GDM1 (cell line): ENCODE measurements around the gene ZNF217.
A peak's percentile ranks its signal among the peaks of the same experiment; 100 is the strongest.
"Not testable (repeated sequence)": the region's sequence is repeated elsewhere in the genome, so short reads cannot be mapped to it uniquely, and the experiment has no call there.

Experiments used
- DNase-seq: peaks from one replicate; lab custom pipeline; 2025; lab: John Stamatoyannopoulos, UW

ZNF217 gene

DNA sequence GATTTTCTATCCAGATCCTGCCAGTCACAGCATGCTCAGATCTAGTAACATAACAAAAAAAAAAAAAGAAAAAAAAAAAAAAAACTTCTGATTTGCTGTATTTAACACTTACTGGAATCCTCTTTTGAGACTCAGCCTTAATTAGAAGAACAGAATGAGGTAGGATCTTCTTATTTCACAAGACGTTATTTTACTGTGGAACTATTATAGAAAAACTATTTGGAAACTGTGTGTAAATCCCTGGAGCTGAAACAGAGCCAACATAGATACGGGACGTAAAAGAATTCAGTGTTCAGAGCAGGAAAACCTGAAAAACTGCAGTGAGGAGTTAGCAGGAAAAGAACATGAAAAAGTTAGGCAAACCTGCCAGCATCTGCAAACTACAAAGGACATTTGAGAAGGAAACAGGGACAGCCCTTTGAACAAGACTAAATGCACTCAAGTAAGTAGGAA, 3.4 kb upstream of the ZNF217 start:
- no peak for DNase-seq

DNA sequence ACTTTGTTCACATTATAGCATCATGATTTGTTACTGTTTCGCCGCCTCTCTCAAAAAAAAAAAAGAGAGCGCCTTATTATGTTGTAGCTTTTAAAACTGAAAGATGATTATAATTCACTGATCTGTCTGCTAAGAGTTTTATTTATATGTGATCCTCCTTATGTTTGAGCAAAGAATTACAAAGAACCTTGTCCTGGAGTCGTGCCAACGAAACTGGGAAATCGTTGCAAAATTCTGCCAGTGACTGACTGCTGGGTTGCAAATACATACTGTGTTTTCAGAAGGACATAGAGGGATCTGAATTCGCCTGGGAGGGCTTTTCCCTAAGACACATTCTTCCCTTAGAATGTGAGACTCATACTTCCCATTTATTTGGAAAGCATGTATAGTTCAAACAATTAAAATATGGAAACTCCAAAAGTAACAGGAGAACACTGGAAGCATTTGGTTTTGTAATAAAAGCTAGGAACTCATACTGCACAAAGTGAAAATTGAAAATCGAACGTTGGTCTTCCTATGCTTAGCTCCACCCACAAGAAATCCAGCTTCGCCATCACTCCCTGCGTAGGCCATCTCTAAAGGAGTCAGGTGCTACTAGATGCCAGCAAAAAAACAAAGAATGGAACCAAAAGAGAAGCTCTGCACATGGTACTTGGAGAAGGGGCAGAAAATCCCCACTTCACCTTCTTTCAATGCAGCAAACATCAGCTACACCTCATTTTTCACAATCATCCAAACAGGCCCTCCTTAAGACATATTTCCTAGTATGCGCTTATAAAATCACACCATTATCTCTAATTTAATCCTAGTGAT, 2.8 kb upstream of the ZNF217 start:
- not testable (repeated sequence) for DNase-seq

DNA sequence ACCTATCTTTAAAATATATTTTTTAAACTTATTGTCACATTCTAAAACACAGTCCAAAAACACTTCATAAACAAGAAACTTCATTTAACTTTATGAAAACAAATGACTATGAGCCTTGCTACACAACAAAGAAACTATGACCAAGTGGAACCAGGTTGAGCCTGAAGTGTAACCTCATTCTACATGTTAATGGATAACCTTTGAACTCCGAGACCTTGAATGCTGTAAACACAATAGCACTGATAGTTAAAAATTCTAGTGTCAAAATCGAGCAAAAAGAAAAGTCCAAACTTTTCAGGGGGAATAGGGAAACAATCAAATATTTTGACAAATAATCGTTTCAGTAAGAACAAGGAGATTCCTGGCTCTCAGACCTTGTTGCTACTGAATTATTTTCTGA, 2.1 kb upstream of the ZNF217 start:
- DNase-seq = not testable (repeated sequence)

DNA sequence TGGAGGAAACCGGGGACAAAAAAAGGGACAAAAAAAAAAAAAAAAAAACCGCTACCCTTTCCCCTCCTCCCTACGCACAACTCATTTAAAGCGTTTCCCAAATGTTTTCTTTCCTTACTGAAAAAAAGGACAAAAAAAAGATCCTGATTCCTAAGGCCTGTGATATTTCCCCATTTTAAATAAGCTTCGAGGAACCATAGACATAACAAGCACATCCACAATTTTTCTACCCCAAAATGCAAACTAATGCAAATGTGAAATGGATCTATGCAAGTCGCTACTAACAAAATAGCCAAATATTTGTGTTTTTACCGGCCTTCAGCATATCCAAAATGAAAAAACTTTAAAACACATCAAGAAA, 1.4 kb upstream of the ZNF217 start:
- DNase-seq = no peak

DNA sequence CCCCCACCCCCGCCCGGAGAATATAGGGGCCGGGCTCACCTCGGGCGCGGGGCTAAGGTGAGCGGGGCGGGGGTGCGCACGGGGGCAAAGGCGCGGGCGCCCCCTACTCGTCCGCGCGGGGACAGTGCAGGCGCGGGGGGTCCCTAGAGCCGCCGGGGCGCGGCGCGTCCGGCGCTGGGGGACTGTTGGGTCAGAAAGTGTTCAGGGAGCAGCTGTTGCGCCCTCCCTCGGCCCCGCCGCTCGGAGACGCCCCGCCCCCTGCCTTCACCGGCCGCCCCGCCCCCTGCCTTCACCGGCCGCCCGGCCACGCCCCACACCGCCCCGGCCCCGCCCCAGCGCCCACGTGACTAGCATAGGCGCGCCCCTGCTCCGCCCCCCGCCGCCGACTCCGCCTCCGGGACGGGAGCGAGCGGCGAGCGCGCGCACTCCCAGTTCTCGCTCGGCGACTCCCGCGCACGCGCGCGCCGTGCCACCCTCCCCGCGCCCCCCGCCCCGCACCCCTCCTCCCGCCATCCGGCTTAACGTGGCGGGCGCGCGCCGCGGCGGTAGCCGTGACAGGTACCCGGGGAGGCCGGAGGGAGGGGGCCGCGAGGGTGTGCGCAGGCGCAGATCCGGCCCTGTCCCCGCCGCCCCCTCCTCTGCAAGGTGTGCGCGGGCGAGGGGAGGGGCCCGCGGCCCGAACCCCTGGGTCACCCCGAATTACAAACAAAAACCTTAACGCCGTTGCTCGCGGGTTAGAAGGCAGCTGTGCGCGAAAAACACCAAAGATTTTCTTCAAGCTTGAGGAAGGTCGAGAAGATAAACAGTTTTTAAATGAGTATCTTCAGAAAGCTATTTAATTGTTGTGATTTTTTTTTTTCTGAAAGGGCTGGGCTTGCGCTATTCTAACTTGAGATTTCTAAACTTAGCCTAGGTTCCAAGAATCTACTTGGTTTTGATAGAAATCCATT, 704 bp upstream of the ZNF217 start:
- DNase-seq = peak; percentile 98

DNA sequence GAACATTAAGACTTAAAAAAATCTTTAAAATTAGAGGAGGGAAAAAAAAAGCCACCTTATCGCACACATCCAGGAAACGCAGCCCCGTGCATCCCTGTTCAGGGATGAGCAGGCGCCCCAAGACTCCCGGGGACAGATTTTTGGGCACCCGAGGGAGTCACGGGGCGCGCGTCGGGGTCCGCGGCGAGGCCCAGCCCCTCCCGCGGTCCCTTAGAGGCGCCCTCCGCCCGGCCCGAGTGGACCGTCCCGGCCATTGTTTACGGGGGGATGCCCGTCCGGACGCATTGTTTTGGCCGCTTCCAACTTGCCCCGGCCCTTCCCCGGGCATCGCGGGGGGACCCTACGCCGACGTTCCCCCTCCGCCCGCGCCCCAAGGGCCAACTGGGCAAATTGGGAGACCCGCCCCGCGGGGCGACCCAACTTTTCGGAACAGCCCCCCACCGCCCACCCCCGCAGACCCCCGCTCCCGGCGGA, 610 bp downstream of the ZNF217 start:
- DNase-seq = no peak

DNA sequence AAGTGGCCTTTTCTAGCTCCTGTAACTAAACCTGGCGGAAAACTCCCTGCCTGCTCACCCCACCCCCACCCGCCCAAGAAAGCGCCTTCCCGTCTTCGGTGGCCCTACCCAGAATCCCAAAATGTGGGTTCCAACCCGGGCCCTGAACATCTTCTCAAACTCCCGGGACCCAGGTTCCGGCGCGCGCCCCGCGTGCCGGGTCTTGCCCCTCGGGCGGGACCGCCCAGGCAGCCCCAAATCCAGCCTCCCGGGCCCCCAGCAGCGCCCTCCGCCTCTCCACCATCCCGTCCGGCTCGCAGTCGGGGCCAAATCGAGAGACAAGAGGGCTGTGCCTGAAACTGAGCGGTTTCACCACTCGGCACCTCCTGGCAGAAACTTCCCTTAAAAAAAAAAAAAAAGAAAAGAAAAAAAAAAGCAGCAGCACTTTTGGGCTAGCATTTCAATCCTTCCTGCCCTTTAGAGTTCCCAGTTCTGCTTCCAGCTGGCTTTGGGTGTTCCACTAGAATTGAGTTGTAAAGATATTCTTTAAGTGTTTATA, 1.1 kb downstream of the ZNF217 start:
- peak; percentile 23 for DNase-seq

DNA sequence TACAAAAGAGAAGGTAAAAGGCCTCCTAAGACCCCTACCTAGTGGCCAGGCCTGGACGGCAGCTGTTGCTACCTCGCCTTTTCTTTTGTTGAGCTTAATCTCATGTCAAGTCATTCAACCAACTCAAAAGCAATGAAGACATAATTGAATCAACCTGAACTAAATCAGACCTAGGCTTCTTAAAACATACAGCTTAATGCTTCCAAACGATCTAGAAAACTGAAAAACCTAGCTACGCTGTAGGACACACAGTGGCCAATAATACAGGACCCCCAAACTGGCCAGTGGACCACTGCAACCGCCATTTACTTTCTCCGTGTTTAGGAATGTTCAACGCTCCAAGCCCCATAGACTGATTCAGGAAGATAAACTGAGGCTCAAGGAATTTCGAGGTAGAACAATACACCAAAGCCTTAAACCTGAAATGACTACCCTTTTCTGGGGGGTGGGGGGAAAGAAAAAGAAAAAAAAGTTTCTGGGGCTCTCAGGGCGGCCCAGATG, 1.6 kb downstream of the ZNF217 start:
- not testable (repeated sequence) for DNase-seq

DNA sequence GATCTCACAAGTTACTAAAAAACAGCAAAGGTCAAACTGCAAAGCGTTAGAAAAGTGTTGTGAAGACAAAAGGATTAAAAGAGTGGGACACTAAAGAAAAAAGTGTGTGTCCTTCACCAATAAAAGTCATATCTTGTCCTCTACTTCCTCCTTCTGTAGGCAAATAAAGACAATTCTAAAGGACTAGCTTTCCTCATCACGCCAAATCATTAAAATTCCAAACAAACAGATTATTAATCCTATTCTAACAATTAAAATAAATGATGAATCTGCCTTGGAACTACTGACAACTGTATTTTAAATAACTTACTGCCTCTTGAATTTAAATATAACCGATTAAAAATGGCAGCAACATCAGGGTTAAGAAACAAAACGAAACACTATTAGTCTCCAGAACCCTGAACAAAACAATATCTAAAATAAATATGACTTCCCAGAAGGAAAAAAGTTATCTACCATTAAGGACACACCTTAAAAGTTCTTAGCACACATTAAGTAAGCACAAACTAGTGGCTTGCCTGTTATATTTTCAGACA, 2.4 kb downstream of the ZNF217 start:
- not testable (repeated sequence) for DNase-seq

DNA sequence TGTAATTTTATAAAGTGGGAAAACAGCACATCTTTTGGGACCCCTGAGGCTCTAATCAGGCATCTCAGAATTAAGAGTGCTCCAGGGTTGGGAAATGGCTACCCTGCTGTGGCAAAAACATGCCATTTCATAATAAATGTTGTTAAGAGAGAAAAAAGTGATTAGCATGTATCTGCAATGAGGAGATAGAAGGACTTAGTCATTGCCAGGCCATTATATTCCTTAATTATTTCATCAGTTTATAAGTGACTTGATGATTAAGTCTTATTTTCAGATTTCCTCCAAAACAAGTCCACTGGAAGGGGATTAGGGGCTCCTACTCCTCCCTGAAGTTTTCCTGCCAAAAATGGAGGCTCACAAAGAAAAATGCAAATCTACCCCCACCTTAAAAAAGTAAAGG, 3.0 kb downstream of the ZNF217 start:
- DNase-seq = not testable (repeated sequence)

DNA sequence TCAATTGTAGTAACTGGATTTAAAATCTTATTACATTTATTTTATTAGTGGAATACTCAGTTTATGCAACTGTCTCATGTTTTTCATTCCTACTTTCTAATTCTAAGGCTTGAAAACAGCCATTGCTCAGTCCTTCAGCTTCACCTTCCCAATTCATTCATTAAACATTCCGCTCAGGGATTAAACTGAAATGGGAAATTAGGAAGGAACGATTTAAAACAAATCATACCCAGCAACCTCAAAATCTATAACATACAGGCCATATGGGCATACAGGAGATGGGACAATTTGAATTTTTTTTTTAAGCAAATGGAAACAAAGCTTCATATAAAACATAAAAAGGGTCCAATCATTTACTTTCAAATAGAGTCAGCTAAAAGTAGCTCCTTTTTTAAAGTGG, 3.5 kb downstream of the ZNF217 start:
- DNase-seq = not testable (repeated sequence)

DNA sequence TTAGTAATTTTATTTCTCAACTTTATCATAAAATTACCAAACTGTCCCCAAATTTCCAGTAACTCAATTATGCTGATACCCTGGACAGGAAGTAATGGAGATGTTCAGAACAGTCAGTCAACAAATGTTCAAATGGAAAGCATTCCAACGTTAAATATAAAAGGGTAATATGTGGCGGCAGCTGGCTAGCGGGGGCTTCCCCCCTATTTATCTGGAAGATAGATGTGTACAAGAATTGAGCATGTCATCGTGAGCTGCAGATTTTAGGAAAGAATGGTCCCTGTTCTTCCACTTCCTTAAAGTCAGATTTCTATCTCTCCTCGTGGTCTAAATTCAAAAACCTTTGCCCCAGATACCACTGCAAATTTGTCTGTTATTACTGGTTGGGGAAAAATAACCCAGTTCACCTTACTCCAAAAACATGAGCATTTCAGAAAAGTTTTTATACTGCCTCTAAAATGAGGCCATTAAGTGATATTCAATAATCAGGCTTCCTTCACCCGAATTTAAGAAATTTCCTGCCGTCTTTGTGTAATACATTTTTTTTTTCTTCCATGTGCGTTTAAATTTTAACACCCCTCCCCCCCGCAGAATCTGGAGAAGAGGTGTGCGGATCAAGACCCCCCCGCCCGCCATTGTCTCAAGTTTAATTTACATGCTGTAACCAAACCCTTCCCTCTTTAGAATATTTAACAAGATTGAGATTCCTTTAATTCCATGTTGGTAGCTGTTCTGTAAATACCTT, 4.1 kb downstream of the ZNF217 start:
- not testable (repeated sequence) for DNase-seq

DNA sequence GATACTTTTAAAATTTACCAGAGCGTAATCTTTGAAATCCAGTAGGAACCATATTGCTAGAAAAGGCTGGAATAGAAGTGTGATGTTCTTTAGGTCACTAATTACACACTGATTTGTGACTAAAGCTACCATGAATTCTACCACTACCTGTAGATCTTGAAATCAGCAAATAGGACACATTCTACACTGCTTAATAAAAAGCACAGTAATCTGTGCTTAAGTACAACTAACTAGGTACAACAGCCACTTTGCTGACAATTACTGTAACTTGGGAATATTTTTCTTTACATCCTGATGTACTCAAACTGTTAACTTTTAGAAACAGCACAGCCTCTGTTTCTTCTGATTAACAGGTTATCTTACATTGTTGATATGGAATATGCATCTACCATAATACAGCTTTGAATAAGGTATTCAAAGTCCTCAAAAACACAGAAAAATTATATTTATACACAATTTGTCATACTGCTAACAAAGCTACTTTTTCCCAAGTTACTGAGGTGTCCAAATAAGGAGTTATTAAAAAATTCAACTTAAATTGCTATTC, 6.4 kb downstream of the ZNF217 start:
- DNase-seq = not testable (repeated sequence)

DNA sequence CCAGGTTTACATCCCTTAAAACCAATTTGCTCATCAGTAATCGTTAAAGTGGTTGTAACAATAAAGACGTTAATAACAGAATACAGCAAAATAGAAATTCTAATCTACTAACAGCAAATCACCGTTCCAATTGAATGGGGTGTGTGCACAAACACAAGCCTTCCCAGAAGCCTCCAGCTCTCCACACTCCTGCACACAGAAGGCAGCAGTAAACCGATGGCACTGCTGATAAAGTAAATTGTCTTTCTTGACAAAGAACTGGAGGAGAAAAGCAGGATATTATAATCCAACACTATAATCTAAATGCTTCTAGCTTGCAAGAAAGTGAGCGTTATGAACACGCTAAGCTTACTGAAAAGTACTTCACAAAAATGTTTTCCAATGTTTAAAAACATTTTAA, 7.0 kb downstream of the ZNF217 start:
- no peak for DNase-seq

DNA sequence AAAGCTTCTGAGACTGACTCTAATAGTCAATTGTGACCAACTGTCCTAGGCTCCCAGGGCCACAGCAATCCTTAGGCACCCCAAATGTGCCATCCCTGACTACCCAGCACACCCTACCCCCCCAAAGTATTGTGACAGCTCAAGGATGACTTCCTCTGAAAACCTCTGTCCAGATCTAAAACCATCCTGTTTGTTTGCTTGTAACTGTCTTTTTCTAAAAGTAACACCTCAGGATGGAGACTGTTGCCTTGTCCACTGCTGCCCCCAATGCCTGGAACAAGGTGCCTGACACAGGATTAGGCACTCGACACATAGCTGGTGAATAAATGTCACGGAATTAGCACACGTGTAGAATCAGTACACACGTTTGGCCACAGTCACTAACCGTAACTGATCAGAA, 7.7 kb downstream of the ZNF217 start:
- DNase-seq = not testable (repeated sequence)

DNA sequence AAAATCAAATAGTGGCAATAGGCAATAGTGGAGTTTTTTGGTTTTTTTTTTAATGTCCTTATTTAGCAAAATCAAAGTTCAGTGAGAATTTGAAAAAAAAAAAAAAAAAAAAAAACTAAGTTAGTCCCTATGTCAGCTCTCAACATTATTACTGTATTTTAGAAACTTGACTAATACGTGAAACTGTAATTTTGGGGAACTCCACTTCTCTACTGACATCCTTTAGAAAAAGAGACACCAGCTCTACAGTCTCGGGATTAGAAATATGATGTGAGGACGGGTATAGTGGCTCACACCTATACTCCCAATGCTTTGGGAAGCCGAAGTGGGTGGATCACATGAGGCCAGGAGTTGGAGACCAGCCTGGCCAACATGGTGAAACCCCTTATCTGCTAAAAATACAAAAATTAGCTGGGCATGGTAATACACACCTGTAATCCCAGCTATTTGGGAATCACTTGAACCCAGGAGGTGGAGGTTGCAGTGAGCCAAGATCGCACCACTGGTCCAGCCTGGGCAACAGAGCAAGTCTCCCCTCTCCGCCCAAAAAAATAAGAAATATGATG, 8.6 kb downstream of the ZNF217 start:
- not testable (repeated sequence) for DNase-seq

DNA sequence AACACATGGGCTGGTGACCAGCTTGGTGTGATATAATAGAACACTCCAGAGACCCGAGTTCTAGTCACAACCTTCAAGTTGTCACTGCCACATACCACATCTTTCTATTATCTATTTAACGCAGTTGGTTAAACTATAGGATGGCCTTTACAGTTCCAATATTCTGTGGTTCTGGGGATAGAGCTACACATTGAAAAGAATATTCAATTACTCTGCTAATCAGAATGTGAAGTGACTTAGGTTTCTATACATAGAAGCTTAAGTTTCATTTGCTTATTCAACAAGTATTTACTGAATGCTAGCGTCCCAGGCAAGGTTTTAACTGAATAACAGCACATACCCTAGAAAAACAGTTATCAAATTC, 9.1 kb downstream of the ZNF217 start:
- not testable (repeated sequence) for DNase-seq

DNA sequence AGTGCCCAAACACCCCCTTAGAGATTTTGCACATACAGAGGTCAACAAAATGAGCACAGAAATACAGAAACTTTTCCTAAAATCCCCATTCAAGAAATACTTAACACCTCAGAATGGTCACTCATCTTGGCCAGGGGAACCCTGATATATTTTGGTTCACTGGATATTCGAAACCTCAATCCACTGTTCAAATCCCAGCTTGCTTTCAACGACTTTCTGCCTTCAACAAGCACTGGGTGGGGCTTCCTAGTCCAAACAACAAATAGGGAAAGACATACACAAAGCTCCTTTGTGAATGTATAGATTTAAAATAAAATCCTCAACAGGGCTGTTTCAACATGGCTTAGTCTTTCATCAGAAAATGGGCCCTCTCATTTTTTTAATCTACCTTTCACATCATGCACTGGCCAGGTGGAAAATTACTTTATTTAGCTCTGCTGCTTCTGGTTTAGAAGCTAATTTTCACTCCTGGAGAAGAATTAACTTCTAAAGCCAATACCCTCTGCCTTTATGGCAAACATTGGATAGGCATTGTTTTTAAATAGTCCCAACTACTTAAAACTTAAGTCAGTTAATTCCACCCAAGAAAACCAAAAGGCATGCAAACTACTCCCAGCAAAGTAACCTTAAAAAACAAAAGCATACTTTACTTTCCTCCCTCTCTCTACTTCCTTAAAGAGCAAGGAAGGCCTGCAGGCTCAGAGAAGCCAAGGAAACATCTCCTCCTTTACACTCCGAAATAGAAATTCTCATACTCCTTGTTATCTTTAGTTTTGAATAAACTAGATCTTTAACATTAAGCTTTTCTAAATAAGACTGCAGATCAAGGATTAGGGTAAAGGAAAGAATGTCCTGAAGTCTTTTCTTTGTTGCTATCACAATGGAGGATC, 9.7 kb downstream of the ZNF217 start:
- DNase-seq = not testable (repeated sequence)

DNA sequence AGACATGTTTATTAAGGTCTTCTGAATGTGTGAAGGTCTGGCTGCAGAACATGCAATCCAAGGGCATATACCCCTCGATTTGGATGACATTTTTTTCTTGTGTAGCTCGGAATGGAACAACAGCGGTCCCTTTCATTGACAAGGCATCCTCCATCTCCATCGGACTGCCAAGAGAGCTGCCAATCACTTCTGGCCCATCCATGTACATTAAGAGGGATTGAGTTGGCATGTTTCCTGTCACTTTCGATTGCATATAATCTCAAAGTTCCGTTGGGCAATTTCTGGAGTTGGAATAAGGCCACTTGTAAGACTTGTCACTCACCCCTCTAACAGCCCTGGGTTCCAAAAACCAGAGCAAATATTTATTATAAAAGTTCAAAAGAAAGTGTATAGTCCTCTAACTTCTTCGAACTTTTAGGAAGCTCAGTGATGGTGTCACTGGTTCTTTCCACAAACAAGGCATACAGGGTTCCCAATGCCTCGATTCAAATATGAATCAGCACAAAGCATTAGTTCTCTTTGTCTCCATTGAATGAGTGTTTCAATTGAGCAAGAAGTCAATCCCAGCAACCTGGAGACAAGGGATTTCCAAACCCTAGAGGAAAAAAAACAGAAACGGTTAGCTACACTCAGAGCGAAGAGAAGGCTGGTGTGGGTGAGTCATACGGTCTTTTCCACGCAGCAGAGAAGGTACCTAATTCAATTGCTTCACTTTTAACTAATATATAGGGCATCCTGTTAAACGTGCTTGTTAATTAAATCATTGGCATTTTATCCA, 10.9 kb downstream of the ZNF217 start:
- no peak for DNase-seq
